H1 (cell line): Measurements from ENCODE around the gene CHI3L1. TPM values are rescaled to one million over a fixed set of nuclear protein-coding genes. Genes with fewer than 3 reads are reported as not detected.

Source experiments
- CTCF ChIA-PET: fragments of 300-600 bp; sonication (Branson Sonifier 250); formaldehyde crosslinking; loops from one replicate; lab custom pipeline; 2021; ENCODE audit not compliant: partially characterized antibody; lab: Charles Lee
- POLR2A ChIA-PET: fragments of 300-600 bp; sonication (Branson Sonifier 250); formaldehyde crosslinking; loops from one replicate; lab custom pipeline; 2021; ENCODE audit warnings: inconsistent platforms; ENCODE audit not compliant: partially characterized antibody; lab: Charles Lee
- DNase-seq, 2 experiments: peaks; one replicate each; pipeline versions ENCODE4 v3.0.0 to v3.0.0-alpha.2; 2010 to 2022; ENCODE audit warnings: low spot score in 2 of 2, low read depth in 1 of 2, mixed read lengths in 1 of 2
- FAIRE-seq: peaks from 2 replicates; lab custom pipeline; 2011; peaks lifted over from hg19 to GRCh38; lab: Jason Lieb, UNC
- H2AFZ ChIP-seq: 2 replicates; pipeline ENCODE4 v1.8.1; 2012; ENCODE audit warnings: low read length, inconsistent platforms
- H2AK5ac ChIP-seq: 2 replicates; pipeline ENCODE4 v1.6.1; 2013; ENCODE audit warnings: low read depth, low read length
- H2BK120ac ChIP-seq: replicated peaks from 2 replicates; pipeline ENCODE3; 2013; ENCODE audit warnings: low read depth, low read length, inconsistent platforms
- H2BK12ac ChIP-seq: 2 replicates; pipeline ENCODE4 v1.6.1; 2013; ENCODE audit warnings: low read depth, low read length
- H2BK15ac ChIP-seq: 2 replicates; pipeline ENCODE4 v1.6.1; 2013; ENCODE audit warnings: low read length
- H2BK20ac ChIP-seq: 2 replicates; pipeline ENCODE4 v1.6.1; 2013; ENCODE audit warnings: low read length
- H2BK5ac ChIP-seq: 2 replicates; pipeline ENCODE4 v1.6.1; 2013; ENCODE audit warnings: low read depth, low read length
- H3K14ac ChIP-seq: 2 replicates; pipeline ENCODE4 v1.6.1; 2013; ENCODE audit warnings: inconsistent platforms; ENCODE audit not compliant: insufficient read length
- H3K18ac ChIP-seq: 2 replicates; pipeline ENCODE4 v1.6.1; 2013; ENCODE audit warnings: low read length; ENCODE audit errors: extremely low read depth
- H3K23ac ChIP-seq: 2 replicates; pipeline ENCODE4 v1.6.1; 2013; ENCODE audit warnings: inconsistent platforms; ENCODE audit not compliant: insufficient read length
- H3K23me2 ChIP-seq: 2 replicates; pipeline ENCODE4 v1.6.1; 2013; ENCODE audit warnings: low read depth, low read length
- H3K27ac ChIP-seq: 2 replicates; pipeline ENCODE4 v1.6.1; 2011; ENCODE audit warnings: low read depth, low read length, inconsistent platforms
- H3K27me3 ChIP-seq, 4 experiments: replicated peaks in 1 of 4; 1 replicate in 1 of 4; 2 replicates in 3 of 4; pipeline versions ENCODE4 v1.6.1 to v1.8.1; 2011 to 2013; ENCODE audit warnings: low read length in 3 of 4, mild to moderate bottlenecking in 3 of 4, inconsistent platforms in 2 of 4, mixed read lengths in 2 of 4, moderate library complexity in 1 of 4; ENCODE audit not compliant: control insufficient read depth in 3 of 4, insufficient read depth in 3 of 4; ENCODE audit errors: extremely low read depth in 1 of 4
- H3K36me3 ChIP-seq, 4 experiments: 2 replicates each; pipeline versions ENCODE4 v1.6.1 to v1.8.1; 2011 to 2013; ENCODE audit warnings: mild to moderate bottlenecking in 4 of 4, low read length in 3 of 4, moderate library complexity in 2 of 4, control low read depth in 1 of 4, inconsistent platforms in 1 of 4; ENCODE audit not compliant: insufficient read depth in 4 of 4, control insufficient read depth in 2 of 4
- H3K4ac ChIP-seq: replicated peaks from 2 replicates; pipeline ENCODE3; 2013; ENCODE audit warnings: low read length, low read depth, mixed read lengths, inconsistent platforms; ENCODE audit not compliant: insufficient read length
- H3K4me1 ChIP-seq, 4 experiments: replicated peaks in 1 of 4; 1 replicate in 1 of 4; 2 replicates in 3 of 4; pipeline versions ENCODE4 v1.6.1 to v1.8.1; 2011 to 2013; ENCODE audit warnings: low read length in 3 of 4, inconsistent platforms in 2 of 4, mixed read lengths in 1 of 4; ENCODE audit not compliant: insufficient read depth in 4 of 4, control insufficient read depth in 3 of 4
- H3K4me2 ChIP-seq, 2 experiments: 2 replicates each; pipeline versions ENCODE4 v1.6.1 to v1.8.1; 2011 to 2013; ENCODE audit warnings: low read depth in 2 of 2, low read length in 2 of 2, control low read depth in 1 of 2, inconsistent platforms in 1 of 2, mild to moderate bottlenecking in 1 of 2; ENCODE audit not compliant: insufficient read depth in 1 of 2
- H3K4me3 ChIP-seq, 4 experiments: fragments of 200-600, 300-600 bp in 1 of 4; sonication (generic), shearing (Covaris generic), sonication (Bioruptor Twin) in 1 of 4; 2 replicates each; pipeline versions ENCODE4 v1.5.1 to v1.8.1; 2011 to 2016; ENCODE audit warnings: low read length in 4 of 4, low read depth in 3 of 4, control low read depth in 2 of 4, inconsistent platforms in 2 of 4, mild to moderate bottlenecking in 2 of 4, mixed read lengths in 1 of 4, moderate library complexity in 1 of 4; ENCODE audit not compliant: insufficient read depth in 2 of 4; ENCODE audit errors: extremely low read depth in 1 of 4
- H3K56ac ChIP-seq: replicated peaks from 2 replicates; pipeline ENCODE3; 2013; ENCODE audit warnings: low read depth, mild to moderate bottlenecking, mixed read lengths, low read length, inconsistent platforms; ENCODE audit not compliant: insufficient read length
- H3K79me1 ChIP-seq: 2 replicates; pipeline ENCODE4 v1.6.1; 2013; ENCODE audit warnings: low read depth, low read length, control low read depth
- H3K79me2 ChIP-seq, 2 experiments: 2 replicates each; pipeline versions ENCODE4 v1.6.1 to v1.8.1; 2012 to 2013; ENCODE audit warnings: low read length in 2 of 2, mild to moderate bottlenecking in 2 of 2, inconsistent platforms in 1 of 2; ENCODE audit not compliant: insufficient read depth in 2 of 2, control insufficient read depth in 1 of 2
- H3K9ac ChIP-seq, 4 experiments: replicated peaks in 1 of 4; 1 replicate in 1 of 4; 2 replicates in 3 of 4; pipeline versions ENCODE4 v1.6.1 to v1.8.1; 2011 to 2013; ENCODE audit warnings: low read depth in 3 of 4, low read length in 3 of 4, control low read depth in 2 of 4, mild to moderate bottlenecking in 2 of 4, moderate library complexity in 2 of 4, inconsistent platforms in 1 of 4; ENCODE audit errors: extremely low read depth in 1 of 4
- H3K9me3 ChIP-seq, 2 experiments: 2 replicates each; pipeline versions ENCODE4 v1.6.1 to v1.8.1; 2012 to 2013; ENCODE audit warnings: mild to moderate bottlenecking in 2 of 2, moderate library complexity in 2 of 2, control low read depth in 1 of 2, inconsistent platforms in 1 of 2, low read depth in 1 of 2, low read length in 1 of 2, mixed read lengths in 1 of 2; ENCODE audit not compliant: insufficient read depth in 2 of 2
- H4K20me1 ChIP-seq, 2 experiments: replicated peaks in 1 of 2; 2 replicates each; pipeline versions ENCODE3 to v1.8.1; 2011 to 2013; ENCODE audit warnings: inconsistent platforms in 2 of 2, low read length in 2 of 2, mild to moderate bottlenecking in 1 of 2; ENCODE audit not compliant: insufficient read depth in 2 of 2, control insufficient read depth in 1 of 2
- H4K5ac ChIP-seq: 2 replicates; pipeline ENCODE4 v1.6.1; 2013; ENCODE audit warnings: low read length, low read depth, mixed read lengths, inconsistent platforms; ENCODE audit not compliant: insufficient read length
- H4K8ac ChIP-seq: 2 replicates; pipeline ENCODE4 v1.8.0; 2013; ENCODE audit warnings: mild to moderate bottlenecking, moderate library complexity, low read length, inconsistent platforms; ENCODE audit not compliant: insufficient read depth; ENCODE audit errors: extremely low read depth
- H4K91ac ChIP-seq: replicated peaks from 2 replicates; pipeline ENCODE3; 2013; ENCODE audit warnings: low read length, mixed read lengths, inconsistent platforms; ENCODE audit not compliant: insufficient read length
- SUZ12 ChIP-seq: fragments of 200-600 bp; sonication (generic); IDR thresholded peaks from 2 replicates; pipeline ENCODE4 v1.6.1; 2012; ENCODE audit warnings: mild to moderate bottlenecking, inconsistent platforms, low read length, moderate library complexity, mixed read lengths
- TEAD4 ChIP-seq: IDR thresholded peaks from 2 replicates; pipeline ENCODE4 v1.6.1; 2012; ENCODE audit warnings: low read depth, low read length, inconsistent platforms, mixed read lengths
- WGBS, 2 experiments: shearing (Covaris generic) in 1 of 2; methylation state at CpG; one replicate each; pipeline versions ENCODE4 v1.1.6 to v1.1.7; 2013 to 2015; ENCODE audit warnings: low lambda C conversion rate in 2 of 2, mixed read lengths in 2 of 2, inconsistent platforms in 1 of 2, low coverage in 1 of 2, missing lambda C conversion rate in 1 of 2; ENCODE audit not compliant: insufficient replicate concordance in 2 of 2, insufficient coverage in 1 of 2, insufficient read length in 1 of 2; ENCODE audit errors: extremely low coverage in 1 of 2, missing lambda C conversion rate in 1 of 2; 5-methylcytosine and 5-hydroxymethylcytosine counted together
- polyA plus RNA-seq, 7 experiments: library from polyadenylated mRNA; depleted of rRNA in 3 of 7; stranded (reverse) in 5 of 7; unstranded in 2 of 7; fragments of >200 nt in 5 of 7; fragments of 200-250 nt in 2 of 7; gene quantifications; 1 replicate in 5 of 7; 2 replicates in 1 of 7; 4 replicates in 1 of 7; pipeline versions ENCODE4 v1.2.1 to v1.2.3, GENCODE V29; 2011 to 2013; ENCODE audit warnings: missing spikeins in 2 of 7, mixed read lengths in 2 of 7
- total RNA-seq: library from RNA; stranded (reverse); fragmentation: NEBNext Ultra II Directional; extraction: Animal tissue kit (Norgen Biotek cat#: 25700); gene quantifications from 2 replicates; pipeline ENCODE4 v1.2.1, GENCODE V29; 2021

Gene CHI3L1
- total and polyA plus RNA-seq, 2 of the 8 experiments (the other 6 are each of a cell fraction or from before 2014, with no cell fraction given), result 1.0 TPM; not detected in 1

GRCh38 chr1:203206129-203206687 is 19.7 kb upstream of the CHI3L1 start:
- Histone ChIP-seq H3K23me2 (no peaks in the 10 kb centered on the region), H2AK5ac (no peak overlapping the region), H3K4me1 (peaks cover 0 to 4% (median 0%) of the 10 kb centered on the region in 4 experiments; a peak in 1 of 7 replicates), H3K56ac (no peak overlapping the region), H3K9ac (no peak overlapping the region), H3K4me3 (no peak overlapping the region), H3K18ac (no peak overlapping the region), H3K27me3 (no peaks in the 10 kb centered on the region), H2BK15ac (no peak overlapping the region), H3K27ac (no peak overlapping the region), H3K79me1 (no peaks in the 10 kb centered on the region), H2BK120ac (no peak overlapping the region), H3K36me3 (no peaks in the 10 kb centered on the region), H3K14ac (no peak overlapping the region), H2BK5ac (no peak overlapping the region), H3K4ac (no peak overlapping the region), H4K91ac (no peak overlapping the region), H2AFZ (no peak overlapping the region), H4K8ac (no peak overlapping the region), H4K20me1 (no peaks in the 10 kb centered on the region), H4K5ac (no peak overlapping the region), H2BK12ac (no peak overlapping the region), H3K23ac (no peak overlapping the region), H2BK20ac (no peak overlapping the region), H3K79me2 (no peaks in the 10 kb centered on the region), H3K4me2 (no peak overlapping the region), H3K9me3 (no peaks in the 10 kb centered on the region)
- TF ChIP-seq TEAD4, result peak; percentile 44; the same call in 1 of the 2 replicates
- TF ChIP-seq SUZ12, result no peak
- ChIA-PET POLR2A (interaction anchor here (1.6 kb wide), 2 partner anchors 9 to 59 kb away, joined by 3 to 4 read pairs; no protein-coding TSS in a partner anchor), CTCF (interaction anchor here (0.6 to 6.0 kb wide), 18 partner anchors 9 to 479 kb away, joined by 3 to 56 read pairs (median 4); partner anchors contain the start of gene CHI3L1)
- whole genome bisulfite sequencing, 2 experiments, result 93% methylated on average over 4 of the region's 5 CpGs; no CpG with 5 or more reads in 1 of the 2 experiments
- DNase-seq (no peak), FAIRE-seq (no peak)
